NOMO-1 (cell line): ENCODE measurements around the gene PPP1R27.

ENCODE experiments used
- DNase-seq, 2 experiments: peaks; one replicate each; lab custom pipeline; 2025; ENCODE audit not compliant: unreplicated experiment in 2 of 2; lab: John Stamatoyannopoulos, UW

The PPP1R27 gene

DNA sequence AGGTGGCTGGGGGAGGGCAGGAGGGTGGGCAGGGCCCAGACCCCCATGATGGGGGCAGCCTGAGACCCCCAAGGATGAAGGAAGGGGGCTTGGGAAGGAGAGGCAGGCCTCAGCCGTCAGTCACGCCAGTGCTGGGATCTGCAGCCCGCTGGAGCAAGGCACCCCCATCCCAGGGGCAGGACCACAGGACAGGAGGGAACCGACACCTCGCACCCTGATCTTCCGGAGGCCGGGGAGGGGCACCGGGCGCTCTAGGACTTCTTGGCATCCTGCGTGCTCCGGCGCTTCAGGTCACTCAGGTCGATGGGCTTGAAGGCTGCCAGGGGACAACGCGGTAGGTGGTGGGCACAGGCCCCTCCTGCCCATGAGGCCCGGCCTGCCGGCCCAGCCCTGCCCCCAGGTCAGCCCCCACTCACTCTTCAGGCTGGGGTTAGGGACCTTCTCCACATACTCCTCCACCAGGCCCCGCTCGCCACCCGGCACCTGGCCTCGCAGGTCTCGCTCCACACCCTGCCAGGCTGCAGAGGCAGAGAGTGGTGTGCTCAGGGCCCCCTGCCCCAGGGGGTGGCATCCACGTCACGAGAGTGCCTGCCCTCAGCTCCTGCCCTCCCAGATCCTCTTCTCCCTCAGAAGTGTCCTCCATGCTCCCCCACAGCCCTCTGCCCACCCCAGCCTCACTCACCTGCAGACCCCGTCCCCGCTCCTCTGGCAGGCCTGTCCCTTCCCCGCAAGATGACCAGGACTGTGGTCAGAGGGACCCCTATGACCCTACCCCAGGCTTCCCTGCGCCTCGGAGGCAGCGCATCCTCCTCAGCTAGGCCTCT is 11.6 kb downstream of the PPP1R27 start:
- no peak for DNase-seq

DNA sequence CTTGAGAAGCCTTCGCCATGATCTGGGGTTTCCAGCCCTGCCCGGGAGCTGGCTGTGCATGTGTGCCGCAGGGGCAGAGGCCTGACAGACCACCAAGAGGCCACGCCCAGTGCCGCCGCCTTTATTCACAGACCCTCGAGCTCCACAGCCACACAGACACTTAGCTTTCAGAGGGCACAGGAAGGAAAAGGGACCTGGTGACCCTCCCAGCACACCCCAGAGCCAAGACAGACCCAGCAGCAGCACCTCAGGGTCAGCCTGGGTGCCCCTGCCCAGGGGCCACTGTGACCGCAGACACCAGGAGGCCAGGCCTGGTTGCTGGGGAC is 12.6 kb downstream of the PPP1R27 start:
- DNase-seq = no peak

GRCh38 chr17:81821603-81822311 is 13.1 kb downstream of the PPP1R27 start:
- DNase-seq = peak; percentile 24 to 32

- no peak for DNase-seq
Measured at GRCh38 chr17:81821147-81821546, 13.7 kb downstream of the PPP1R27 start.

DNA sequence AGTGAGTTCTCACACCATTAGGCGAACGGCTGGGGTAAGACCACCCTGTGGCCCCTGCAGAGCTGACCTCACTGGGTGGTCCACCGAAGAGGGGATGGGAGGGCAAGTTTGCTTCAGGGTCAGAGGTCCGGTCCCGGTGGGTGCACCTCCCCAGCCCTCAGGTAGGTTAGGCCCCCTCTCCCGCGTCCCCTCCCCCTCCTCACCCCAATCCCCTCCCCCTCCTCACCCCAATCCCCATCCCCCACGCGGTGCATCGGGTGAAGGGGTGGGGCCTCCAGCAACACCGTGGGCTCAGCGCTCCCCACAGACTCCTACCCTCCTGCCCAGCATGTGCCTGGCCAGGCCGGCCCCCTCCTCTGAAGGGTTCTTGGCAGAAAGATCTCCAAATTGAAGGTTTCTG is 15.1 kb downstream of the PPP1R27 start:
- no peak for DNase-seq

DNA sequence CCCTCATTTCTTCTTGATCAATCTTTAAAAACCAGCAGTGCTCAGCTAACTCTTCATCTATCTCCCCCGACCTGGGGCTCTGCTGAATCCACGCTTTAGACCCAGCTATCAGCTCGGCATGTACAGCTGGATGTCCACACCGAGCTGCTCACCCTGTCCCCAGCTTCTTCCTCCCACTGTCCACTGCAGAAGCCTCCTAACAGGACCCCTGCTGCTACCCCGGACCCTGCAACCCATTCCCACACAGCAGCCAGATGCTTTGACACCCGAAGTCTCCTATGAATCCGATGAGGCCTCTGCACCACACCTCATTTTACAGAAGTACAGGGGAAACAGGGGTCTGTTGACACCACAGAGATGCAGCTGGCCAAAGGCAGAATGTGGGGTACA is 17.1 kb downstream of the PPP1R27 start:
- no peak for DNase-seq

DNA sequence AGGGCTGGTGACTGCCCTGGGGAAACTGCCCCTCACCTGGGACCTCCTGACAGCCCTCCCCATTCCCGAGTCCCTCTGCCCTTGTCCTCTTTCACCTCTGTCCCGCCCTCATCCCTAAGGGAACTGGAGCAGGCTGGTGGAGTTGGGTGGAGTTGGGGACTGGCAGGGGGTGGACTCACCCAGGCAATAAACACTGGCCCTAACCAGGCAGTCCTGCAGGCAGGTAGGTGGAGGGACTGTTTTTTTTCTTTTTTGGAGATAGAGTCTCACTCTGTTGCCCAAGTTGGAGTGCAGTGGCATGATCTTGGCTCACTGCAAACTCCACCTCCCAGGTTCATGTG is 19.2 kb downstream of the PPP1R27 start:
- DNase-seq = no peak

GRCh38 chr17:81814748-81815645 is 19.9 kb downstream of the PPP1R27 start:
- peak; percentile 34 to 64 for DNase-seq

DNA sequence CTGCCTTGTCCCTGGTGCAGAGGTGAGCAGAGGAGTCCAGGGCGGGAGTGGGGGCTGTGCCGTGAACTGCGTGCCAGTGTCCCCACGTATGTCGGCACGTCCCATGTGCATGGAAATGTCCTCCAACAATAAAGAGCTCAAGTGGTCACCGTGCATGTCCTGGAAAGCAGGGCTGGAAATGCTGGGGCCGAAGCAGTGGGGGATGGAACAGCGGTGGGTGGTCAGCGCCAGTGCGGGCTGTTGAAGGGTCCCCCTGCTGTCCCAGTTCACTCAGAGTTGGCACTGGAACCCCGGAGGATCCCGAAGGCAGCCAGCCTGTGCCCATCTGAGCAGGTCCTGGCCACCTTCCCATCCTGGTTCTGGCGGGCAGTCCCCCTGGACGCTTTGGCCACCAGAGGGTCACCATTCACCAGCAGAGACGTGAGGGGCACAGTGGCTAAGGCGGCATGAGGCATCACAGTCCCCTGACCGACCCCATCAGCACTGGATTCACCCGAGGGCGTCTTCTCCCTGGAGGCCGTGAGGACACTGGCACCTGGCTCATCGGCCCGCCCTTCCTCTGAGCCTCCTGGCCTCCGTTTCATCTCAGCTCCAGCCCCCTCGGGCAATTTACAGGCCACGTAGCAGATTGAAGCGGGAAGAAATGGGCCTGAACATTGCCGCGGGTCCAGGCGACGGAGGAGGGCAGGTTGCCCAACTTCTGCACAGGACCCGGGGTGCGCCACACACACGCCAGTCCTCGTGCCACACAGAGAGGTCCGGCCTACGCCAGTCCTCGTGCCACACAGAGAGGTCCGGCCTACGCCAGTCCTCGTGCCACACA is 20.8 kb downstream of the PPP1R27 start:
- no peak for DNase-seq

GRCh38 chr17:81813371-81813684 is 21.5 kb downstream of the PPP1R27 start:
- DNase-seq = no peak

DNA sequence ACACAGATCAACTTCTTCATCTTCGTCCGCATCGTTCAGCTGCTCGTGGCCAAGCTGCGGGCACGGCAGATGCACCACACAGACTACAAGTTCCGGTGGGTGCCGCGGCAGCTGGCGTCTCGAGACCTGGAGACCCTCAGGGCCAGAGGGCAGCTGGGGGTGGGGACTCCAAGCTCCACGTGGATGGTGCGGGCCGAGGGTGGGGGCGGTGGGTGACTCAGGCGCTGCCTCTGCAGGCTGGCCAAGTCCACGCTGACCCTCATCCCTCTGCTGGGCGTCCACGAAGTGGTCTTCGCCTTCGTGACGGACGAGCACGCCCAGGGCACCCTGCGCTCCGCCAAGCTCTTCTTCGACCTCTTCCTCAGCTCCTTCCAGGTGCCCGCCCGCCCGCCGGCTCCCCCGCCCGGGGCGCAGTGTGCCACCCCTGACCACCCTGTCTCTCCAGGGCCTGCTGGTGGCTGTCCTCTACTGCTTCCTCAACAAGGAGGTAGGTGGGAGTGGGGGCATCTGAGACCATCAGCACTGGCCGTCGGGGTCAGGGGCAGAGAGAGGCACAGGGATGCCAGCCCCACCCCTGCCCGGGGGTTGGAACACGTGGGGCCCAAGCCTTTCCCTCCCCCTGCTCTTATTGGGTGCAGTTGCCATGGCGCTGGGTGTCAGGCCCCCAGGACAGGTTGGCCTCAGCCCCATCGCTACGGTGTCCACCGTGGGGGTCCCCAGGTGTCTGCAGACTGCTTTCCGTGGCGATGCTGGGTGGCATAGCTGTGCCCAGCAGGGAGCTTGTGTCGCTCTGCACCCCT is 22.1 kb downstream of the PPP1R27 start:
- no peak for DNase-seq

GRCh38 chr17:81811705-81812570 is 22.9 kb downstream of the PPP1R27 start:
- DNase-seq = no peak

DNA sequence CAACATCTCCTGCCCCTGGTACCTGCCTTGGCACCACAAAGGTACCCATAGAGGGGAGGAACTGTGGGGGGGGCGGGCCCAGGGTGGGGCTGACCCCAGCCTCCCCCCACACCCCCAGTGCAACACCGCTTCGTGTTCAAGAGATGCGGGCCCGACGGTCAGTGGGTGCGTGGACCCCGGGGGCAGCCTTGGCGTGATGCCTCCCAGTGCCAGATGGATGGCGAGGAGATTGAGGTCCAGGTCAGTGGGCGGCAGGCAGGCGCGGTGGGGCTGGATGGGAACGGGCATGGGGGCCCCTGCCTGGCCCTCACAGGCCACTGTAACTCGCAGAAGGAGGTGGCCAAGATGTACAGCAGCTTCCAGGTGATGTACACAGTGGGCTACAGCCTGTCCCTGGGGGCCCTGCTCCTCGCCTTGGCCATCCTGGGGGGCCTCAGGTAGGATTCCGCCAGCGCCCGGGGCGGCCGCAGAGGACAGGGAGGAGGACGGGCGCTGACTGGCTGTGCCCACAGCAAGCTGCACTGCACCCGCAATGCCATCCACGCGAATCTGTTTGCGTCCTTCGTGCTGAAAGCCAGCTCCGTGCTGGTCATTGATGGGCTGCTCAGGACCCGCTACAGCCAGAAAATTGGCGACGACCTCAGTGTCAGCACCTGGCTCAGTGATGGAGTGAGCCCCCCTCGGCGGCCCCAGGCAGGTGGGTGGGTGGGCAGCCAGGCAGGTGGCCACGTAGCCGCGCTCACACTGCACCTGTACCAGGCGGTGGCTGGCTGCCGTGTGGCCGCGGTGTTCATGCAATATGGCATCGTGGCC is 23.8 kb downstream of the PPP1R27 start:
- no peak for DNase-seq

GRCh38 chr17:81810476-81810875 is 24.4 kb downstream of the PPP1R27 start:
- no peak for DNase-seq

DNA sequence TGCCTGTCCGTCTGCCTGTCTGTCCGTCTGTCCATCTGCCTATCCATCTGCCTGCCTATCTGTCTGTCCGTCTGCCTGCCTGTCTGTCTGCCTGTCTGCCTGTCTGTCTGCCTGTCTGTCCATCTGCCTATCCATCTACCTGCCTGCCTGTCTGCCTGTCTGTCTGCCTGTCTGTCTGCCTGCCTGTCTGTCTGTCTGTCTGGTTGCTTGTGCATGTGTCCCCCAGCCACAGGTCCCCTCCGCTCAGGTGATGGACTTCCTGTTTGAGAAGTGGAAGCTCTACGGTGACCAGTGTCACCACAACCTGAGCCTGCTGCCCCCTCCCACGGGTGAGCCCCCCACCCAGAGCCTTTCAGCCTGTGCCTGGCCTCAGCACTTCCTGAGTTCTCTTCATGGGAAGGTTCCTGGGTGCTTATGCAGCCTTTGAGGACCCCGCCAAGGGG is 25.3 kb downstream of the PPP1R27 start:
- DNase-seq = no peak

DNA sequence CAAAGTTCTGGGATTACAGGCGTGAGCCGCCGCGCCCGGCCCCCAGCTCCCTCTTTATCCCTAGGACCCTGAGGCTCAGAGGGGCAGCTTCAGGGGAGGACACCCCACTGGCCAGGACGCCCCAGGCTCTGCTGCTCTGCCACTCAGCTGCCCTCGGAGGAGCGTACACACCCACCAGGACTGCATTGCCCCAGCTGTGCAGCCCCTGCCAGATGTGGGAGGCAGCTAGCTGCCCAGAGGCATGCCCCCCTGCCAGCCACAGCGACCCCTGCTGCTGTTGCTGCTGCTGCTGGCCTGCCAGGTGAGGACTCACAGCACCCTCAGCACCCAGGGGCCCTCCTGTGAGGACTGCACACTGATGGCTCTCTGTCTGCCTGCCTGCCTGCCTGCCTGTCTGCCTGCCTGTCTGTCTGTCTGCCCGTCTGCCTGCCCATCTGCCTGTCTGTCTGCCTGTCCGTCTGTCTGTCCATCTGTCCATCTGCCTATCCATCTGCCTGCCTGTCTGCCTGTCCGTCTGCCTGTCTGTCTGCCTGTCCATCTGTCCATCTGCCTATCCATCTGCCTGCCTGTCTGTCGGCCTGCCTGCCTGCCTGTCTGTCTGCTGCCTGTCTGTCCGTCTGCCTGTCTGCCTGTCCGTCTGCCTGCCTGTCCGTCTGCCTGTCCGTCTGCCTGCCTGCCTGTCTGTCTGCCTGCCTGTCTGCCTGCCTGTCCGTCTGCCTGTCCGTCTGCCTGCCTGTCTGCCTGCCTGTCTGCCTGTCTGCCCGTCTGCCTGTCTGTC is 25.9 kb downstream of the PPP1R27 start:
- DNase-seq = no peak

DNA sequence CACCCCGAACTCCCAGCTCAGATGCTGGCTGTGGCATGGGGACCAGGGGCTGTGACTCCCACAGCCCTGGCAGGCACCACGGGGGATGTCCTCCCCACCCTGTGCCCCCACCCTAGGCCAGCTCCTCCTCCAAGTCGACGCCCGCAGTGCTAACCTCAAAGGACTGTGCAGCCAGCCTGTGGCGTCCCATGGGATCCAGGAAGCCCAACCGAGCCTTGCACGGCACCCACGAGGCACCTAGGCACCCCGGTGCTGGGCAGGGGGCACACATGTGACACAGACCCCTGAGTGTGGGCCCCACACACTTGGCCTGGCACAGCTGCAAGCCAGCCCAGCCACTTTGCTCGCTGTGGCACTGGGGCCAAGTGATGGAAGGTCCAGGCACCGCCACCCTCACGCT is 27.0 kb downstream of the PPP1R27 start:
- no peak for DNase-seq
